Measurements from ENCODE around the gene LMAN2.
"Not testable (repeated sequence)": the region's sequence is repeated elsewhere in the genome, so short reads cannot be mapped to it uniquely, and the experiment has no call there.

The LMAN2 gene

DNA sequence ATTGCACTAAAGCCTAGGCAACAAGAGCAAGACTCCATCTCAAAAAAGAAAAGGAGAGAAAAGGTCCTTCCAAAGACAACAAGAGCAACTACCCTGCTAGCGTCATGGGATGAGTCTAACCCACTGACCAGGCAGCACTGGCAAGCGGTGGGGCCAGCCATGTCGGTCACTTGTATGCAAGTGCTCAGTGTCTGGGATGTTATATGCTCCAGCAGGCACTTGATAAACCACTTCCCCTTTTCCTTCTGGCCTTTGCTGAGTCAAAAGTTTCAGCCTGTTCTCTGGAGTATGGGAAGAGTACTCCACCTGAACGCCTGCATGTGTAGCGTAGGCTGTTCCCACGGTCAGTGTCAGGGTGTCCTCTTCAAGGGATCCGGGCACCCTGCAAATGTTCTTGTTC lies 30.6 kb downstream of the LMAN2 start:
- FAIRE-seq, result no peak

GRCh38 chr5:177319913-177320588 lies 31.4 kb downstream of the LMAN2 start:
- FAIRE-seq, result no peak

DNA sequence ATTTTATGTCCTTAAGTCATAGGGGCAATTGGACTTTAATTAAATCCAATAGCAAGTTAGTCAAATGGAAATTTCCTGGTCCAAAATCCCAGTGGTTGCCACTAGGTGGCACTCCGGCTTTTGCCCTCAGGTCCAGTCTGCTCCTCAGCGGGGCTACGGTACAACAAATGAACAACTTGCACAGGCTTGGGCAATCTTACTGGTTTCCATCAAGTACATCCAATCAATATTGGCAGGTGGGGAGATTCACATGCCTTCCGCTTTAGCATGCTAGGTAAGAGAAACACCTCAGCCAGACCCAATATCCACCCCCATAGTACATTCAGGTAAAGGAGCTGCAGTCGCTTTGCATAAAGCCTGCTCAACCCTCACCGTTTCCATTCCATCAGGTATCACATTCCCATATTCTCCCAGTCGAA lies 33.5 kb downstream of the LMAN2 start:
- no peak for FAIRE-seq

DNA sequence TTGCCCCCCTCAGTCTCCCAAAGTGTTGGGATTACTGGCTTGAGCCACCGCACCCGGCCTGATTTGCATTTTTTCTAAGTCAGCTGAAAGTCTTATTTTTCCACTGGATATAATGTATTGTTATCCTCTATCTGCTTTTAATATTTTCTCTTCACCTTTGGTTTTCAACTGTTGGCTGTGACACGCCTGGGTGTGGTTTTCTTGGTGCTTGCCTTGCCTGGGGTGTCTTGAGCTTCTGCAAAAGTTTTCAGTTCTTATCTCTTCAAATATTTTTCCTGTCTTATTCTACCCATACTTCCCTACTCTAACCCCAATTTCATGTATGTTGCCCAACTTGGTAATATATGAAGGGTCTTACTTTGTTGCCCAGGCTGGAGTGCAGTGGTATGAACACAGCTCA lies 35.5 kb downstream of the LMAN2 start:
- no peak for FAIRE-seq

DNA sequence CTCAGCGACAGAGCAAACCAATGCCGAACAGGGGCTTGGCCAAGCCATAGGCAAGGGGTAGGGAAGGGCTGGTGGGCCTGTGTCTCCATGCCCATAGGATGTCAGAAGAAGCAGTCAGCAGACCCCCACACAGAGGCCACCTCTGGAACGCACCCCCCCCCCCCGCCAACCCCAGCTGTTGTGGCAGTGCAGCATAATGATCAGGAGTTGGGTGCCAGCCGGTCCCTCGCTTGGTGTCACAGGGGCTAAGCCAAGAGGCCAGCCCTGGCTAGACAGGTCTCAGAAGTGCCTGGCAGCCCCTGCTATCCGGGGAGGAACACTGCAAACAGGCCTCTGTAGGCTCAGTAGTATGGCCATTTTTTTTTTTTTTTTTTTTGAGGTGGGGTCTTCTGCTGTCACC lies 36.1 kb downstream of the LMAN2 start:
- no peak for FAIRE-seq

GRCh38 chr5:177314376-177315342 lies 36.8 kb downstream of the LMAN2 start:
- FAIRE-seq, result no peak

GRCh38 chr5:177313561-177314259 lies 37.8 kb downstream of the LMAN2 start:
- FAIRE-seq, result no peak

GRCh38 chr5:177312649-177313181 lies 38.8 kb downstream of the LMAN2 start:
- FAIRE-seq, result no peak

DNA sequence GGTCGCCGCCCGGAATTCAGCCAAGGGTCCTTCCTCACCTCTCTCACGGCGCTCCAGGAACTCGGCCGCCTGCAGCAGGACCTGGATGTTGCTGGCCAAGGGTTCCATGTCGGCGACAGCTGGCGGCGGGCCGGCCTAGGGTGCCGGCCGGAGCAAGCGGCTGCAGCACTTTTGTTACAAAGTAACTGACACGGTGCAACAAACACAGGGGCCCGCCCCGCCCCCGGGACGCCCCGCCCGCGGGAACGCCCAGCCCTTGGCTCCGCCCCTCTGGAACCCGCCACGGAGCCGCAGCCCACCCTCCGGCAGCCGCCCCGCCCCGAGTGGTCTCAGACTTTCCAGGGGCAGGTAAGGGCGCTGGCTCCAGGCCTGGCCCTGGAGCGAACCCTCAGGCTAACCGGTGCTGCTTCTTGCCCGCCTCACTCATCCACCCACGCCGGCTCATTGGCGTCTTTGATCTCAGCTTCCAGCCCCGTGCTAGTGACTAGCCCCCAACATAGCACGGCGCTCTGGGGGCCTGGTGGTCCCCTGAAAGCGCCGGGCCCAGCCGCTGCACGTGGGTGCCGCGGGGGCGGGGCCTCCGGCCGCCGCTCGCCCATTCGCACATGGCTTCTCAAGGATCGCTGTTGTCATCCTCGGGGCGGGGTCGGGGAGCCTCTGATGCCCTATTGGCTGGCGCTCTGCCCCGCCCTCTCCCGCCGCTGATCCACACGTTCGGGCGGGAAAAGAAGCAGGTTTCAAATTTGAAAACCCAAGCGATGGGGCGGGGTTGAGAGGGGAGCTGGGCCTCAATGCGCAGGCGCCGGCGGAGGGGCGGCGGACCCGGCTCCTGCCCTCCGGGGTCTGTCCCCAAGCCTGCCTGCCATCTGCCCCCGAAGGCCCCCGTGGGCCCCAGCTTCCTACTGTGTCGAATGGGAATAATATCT lies 39.5 kb downstream of the LMAN2 start, which contains the start of gene MXD3:
Gene MXD3, minus strand, starts transcription at position 176 of the 926 bp plus-strand sequence. Its CDS starts 68 bp downstream, at position 108.
- FAIRE-seq, result no peak

DNA sequence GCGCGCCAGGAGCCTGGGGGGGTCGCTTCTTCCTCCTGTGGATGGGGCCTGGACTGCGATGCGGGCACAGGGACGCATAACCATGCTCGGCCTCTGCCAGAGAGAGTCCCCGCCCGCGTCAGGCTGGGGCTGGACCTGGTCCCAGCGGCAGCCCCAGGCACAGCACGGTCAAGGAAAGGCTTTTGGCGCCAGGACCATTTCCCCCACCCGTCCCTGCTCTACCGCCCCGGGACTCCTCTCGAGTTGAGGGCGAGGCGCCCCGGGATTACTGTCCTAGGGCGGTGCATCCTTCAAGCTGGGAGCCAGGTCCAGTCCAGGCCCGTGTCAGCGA lies 40.1 kb downstream of the LMAN2 start:
- no peak for FAIRE-seq

DNA sequence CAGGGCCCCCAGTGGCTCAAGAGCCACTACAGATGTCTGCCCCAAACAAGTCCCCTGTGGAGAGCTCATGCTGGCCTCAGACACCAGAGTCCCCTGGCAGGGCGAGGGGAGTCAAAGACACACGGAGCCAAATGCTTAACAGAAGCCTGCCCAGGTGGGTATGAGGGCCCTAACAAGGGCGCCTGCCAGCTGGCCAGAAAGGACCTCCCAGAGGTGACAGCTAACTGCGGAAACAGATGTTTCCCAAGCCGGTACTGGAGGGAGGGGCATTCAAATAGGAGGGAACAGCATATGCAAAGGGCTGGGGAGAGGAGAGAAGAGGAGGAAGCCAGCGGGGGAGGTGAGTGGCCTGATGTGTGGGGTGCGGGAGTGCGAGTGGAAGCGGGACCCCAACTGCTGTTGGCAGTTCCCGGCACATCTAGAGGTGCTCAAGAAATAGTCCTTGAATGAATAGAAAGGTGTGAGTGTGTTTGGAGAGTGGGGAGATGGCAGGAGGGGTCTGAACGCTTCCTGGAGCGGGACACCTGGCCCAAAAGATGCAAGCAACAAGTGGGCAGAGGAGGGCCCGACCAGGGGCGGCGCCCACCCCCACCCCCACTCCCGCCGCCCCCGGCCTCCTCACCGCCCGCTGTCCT lies 40.6 kb downstream of the LMAN2 start:
- FAIRE-seq, result no peak

DNA sequence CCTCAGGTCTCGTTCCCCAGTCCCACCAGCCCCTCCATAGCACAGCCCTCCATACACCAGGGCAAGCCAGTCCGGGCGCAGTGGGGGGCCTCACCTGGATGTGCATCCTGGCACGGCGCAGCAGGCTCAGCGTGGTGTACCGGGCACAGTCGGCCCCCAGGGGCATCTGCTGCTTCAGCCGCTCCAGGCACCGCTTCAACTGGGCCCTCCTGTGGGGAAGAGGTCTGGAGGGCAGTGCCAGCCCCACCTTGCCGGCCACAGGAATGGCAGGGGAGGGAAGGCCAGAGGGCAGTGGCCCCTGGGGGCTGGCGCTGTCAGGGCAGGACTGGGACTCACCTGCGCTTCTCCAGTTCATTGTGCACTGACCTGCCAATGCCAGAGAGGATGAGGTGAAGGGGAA lies 41.1 kb downstream of the LMAN2 start:
- no peak for FAIRE-seq

GRCh38 chr5:177309351-177310191 lies 41.9 kb downstream of the LMAN2 start:
- FAIRE-seq, result no peak

GRCh38 chr5:177308740-177309139 lies 42.7 kb downstream of the LMAN2 start:
- FAIRE-seq, result no peak

DNA sequence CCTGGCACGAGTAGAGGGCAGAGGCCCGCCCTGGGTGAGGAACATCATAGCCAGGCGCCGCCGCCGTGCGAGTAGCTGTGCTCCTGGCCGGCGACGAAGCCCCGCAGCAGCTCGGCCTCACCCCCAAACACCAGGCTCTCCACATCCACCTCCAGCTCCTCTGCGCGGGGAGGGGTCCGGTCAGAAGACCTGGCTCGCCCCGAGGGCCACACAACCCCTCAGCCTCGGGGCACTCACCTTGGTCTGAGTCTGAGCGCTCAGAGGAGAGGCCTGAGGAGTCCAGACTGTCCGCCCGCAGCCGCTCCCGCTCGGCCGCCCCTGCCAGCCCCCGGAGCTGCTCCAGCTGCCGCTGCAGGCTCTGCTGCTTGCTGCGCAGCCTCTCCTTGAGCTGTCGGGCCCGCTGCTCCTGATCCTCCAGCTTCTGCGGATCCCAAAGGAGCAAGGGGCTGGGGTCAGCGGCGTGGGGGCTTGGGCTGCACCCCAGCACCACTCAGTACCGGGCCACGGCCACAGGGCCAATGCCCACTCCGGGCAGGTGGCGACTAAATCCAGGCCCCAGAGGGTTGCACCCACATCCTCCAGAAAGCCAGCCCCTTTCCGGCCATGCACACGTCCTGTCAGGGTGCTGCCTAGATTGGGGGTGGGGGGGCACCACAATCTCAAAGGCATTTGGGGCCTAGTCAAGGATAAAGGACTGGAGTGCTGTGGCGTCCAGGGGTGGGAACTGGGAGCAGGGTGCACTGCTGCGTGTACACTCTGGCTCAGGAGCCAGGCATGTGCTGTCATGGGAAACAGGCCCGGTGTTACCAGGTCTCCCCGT lies 43.7 kb downstream of the LMAN2 start:
- no peak for FAIRE-seq

- no peak for FAIRE-seq
Observed at GRCh38 chr5:177306674-177307543, 44.6 kb downstream of the LMAN2 start.

GRCh38 chr5:177306103-177306640 lies 45.3 kb downstream of the LMAN2 start:
- not testable (repeated sequence) for FAIRE-seq
